HG02870 (cell line): Measurements from ENCODE around the gene SLC39A12.

ENCODE experiments used
- ATAC-seq: cut with Tn5 transposase; IDR thresholded peaks from one replicate; pipeline ENCODE4 v1.9.1; 2021; ENCODE audit warnings: mild to moderate bottlenecking, moderate library complexity; ENCODE audit not compliant: unreplicated experiment

The SLC39A12 gene

GRCh38 chr10:18043148-18044006 lies 91.7 kb downstream of the SLC39A12 start:
- ATAC-seq = no peak

DNA sequence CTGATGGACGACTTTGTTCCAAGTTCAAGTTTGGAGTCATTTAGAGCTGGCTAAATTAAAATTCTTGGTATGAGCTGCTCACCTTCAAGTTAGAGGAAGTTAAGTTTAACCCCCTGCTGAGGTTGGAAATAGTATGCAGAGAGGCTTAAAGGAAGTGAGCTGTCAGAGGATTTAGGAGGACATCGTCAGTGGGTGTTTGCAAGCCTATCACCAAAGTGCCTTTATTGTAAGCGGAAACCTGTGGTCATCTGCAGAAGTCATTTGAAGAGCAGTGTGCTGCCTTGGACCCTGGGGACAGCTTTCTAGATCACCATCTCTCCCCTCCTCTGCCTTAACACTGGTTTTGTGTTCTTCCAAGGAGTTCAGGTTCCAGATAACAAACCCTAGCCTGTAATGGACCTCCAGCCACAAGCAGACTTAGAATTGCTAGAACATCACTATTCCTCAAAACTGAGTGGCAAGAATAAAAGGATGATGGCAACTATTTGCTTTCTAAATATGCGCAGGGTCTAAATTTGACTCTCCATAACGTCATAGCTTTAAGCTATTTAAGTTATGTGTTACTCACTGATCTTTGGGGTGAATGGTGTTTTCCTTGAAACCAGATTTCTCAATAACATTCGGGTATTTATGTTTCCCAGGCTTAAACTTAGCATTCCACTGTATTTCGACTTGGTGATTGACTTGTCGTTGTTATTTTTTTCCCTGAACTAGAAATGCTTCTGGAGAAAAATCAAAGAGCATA lies 93.4 kb downstream of the SLC39A12 start:
- ATAC-seq = no peak

DNA sequence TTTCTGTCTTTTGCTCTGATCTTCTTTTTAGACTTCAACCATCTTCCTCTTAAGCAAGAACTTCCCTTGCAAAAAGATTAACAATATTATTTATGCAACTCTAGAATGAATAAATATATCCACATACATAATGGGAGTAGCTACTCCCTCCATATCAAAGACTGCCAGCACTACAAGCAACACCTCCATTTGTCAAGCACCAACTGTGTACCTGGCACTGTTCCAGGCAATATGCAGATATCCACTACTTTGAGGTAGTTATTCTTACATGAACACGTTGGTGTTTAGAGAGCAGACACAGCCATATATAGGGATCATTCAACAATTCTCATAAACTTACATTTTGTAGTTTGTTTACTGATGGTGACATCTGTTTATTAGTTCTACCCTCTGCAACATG lies 104.9 kb downstream of the SLC39A12 start:
- no peak for ATAC-seq

GRCh38 chr10:18059826-18060559 lies 108.3 kb downstream of the SLC39A12 start:
- ATAC-seq = no peak

- ATAC-seq = no peak
These were observed 115.2 kb downstream of the SLC39A12 start for GRCh38 chr10:18066947-18067346.

GRCh38 chr10:18068401-18068800 lies 116.7 kb downstream of the SLC39A12 start:
- ATAC-seq = no peak

DNA sequence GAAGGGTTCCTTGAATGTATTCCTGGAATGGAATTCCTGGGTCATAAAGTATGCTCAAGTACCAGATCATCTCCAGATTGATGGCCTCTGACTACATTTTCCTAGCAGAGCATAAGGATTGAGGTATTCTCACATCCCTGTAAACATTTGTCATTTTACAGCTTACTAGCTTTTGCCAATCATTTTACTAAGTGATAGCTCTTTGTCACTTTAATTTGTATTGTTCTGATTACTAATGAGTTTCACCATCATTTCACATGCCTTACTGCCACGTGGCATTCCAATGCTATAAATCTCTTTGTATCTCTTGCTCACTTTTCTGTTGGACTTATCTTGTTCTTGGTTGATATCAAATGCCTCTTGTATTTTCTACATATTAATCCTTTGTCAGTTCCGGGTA lies 119.9 kb downstream of the SLC39A12 start:
- no peak for ATAC-seq

DNA sequence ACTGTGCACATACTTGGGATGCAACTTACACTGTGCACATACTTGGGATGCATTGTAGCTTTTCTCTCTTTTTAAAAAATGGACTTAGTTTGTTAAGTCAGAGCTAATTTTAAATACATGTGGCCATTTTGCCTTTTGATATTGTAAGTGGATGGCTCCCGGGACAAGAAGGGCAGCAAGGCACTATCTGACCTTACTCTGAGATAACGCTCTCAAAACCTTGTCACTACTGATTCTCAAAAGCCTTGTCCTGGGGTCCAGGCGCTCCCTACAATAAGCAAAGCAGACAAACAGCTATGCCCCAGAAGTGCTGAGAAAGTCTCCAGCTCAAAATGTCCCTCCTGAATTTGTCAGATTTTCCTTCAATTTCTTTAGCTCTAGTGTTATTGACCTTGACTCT lies 121.6 kb downstream of the SLC39A12 start:
- no peak for ATAC-seq

GRCh38 chr10:18075881-18076280 lies 124.2 kb downstream of the SLC39A12 start:
- ATAC-seq = no peak

- no peak for ATAC-seq
These were observed 128.1 kb downstream of the SLC39A12 start for GRCh38 chr10:18079665-18080295.

GRCh38 chr10:18082381-18082780 lies 130.7 kb downstream of the SLC39A12 start:
- no peak for ATAC-seq

DNA sequence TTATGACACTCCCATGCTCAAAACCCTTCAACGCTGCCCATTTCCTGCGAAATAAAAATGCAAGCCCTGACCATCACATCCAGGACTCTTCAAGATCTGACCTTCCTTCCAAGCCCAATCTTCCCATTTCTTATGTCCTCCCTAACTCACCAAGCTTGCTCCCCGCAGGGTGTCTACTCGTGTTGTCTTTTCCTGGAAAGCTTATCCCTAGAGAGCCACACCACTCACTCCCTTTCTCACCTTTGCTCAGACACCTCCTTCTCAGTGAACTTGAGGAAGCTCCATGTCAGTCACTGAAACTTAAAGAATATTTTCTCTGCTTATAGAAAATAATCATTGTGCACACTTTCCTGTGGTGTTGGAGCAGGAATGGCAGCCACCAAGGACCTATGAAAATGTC lies 134.1 kb downstream of the SLC39A12 start:
- ATAC-seq = no peak

DNA sequence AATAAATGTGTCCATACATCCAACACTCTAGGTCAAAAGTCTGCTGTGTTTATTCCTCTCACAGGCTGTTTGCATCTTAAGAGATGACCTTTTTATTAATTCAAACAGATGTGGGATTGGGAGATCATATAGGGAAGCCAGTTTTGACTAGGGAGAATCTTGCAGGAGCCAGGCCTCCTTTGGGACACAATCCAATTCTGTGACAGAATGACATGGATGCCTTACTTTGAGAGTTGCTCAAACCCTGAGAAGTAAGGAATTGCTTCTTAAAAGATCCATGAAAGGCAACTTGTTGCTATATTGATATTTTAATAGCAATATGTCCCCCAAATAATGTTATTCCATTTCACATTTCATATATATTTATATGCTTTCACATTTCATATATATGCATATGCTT lies 135.0 kb downstream of the SLC39A12 start:
- no peak for ATAC-seq

- no peak for ATAC-seq
These were observed 135.6 kb downstream of the SLC39A12 start for GRCh38 chr10:18087355-18087754.
